Mesothelial cell of epicardium (in vitro differentiated cells): ENCODE results near the gene FBXW7. TPM values are rescaled to one million over a fixed set of nuclear protein-coding genes. Genes with fewer than 3 reads are reported as not detected.

Experiments
- DNase-seq, 2 experiments: peaks; one replicate each; pipeline ENCODE4 v3.0.0; 2021; ENCODE audit warnings: low spot score in 2 of 2; ENCODE audit not compliant: unreplicated experiment in 2 of 2
- H3K27ac Mint-ChIP-seq: 2 replicates; pipeline ENCODE4 v1.8.0; 2021; ENCODE audit warnings: mixed read lengths
- H3K27me3 Mint-ChIP-seq: 2 replicates; pipeline ENCODE4 v1.8.0; 2021; ENCODE audit warnings: low read depth, mixed read lengths
- H3K36me3 Mint-ChIP-seq: 2 replicates; pipeline ENCODE4 v1.8.0; 2021; ENCODE audit warnings: mixed read lengths
- H3K4me1 Mint-ChIP-seq: 2 replicates; pipeline ENCODE4 v1.8.0; 2021; ENCODE audit warnings: mixed read lengths
- H3K4me3 Mint-ChIP-seq: 2 replicates; pipeline ENCODE4 v1.8.0; 2021; ENCODE audit warnings: mild to moderate bottlenecking, moderate library complexity, mixed read lengths
- H3K9me3 Mint-ChIP-seq: 2 replicates; pipeline ENCODE4 v1.8.0; 2021; ENCODE audit warnings: mixed read lengths
- total RNA-seq: library from RNA; stranded (reverse); gene quantifications from 3 replicates; pipeline ENCODE4 v1.2.1, GENCODE V29; 2021
- TF ChIP-seq, protein P1 (sequence below): fragments of 200-600 bp; sonication (generic); IDR thresholded peaks from one replicate; pipeline ENCODE4 v1.5.0; 2021; ENCODE audit warnings: antibody characterized with exemption; ENCODE audit not compliant: unreplicated experiment

The FBXW7 gene
- total RNA-seq, 1 donor from 2014 or later = 46.4 TPM

GRCh38 chr4:152516156-152516555, 19.7 kb downstream of the FBXW7 start:
- Mint-ChIP-seq H3K4me1 (no peaks in the 10 kb centered on the region), H3K36me3 (peaks cover 7% of the 10 kb centered on the region), H3K27ac (no peak overlapping the region), H3K4me3 (no peak overlapping the region), H3K27me3 (no peaks in the 10 kb centered on the region), H3K9me3 (peaks cover 8% of the 10 kb centered on the region)
- TF ChIP-seq, protein P1, sequence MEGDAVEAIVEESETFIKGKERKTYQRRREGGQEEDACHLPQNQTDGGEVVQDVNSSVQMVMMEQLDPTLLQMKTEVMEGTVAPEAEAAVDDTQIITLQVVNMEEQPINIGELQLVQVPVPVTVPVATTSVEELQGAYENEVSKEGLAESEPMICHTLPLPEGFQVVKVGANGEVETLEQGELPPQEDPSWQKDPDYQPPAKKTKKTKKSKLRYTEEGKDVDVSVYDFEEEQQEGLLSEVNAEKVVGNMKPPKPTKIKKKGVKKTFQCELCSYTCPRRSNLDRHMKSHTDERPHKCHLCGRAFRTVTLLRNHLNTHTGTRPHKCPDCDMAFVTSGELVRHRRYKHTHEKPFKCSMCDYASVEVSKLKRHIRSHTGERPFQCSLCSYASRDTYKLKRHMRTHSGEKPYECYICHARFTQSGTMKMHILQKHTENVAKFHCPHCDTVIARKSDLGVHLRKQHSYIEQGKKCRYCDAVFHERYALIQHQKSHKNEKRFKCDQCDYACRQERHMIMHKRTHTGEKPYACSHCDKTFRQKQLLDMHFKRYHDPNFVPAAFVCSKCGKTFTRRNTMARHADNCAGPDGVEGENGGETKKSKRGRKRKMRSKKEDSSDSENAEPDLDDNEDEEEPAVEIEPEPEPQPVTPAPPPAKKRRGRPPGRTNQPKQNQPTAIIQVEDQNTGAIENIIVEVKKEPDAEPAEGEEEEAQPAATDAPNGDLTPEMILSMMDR = no peak
- no peak for DNase-seq

DNA sequence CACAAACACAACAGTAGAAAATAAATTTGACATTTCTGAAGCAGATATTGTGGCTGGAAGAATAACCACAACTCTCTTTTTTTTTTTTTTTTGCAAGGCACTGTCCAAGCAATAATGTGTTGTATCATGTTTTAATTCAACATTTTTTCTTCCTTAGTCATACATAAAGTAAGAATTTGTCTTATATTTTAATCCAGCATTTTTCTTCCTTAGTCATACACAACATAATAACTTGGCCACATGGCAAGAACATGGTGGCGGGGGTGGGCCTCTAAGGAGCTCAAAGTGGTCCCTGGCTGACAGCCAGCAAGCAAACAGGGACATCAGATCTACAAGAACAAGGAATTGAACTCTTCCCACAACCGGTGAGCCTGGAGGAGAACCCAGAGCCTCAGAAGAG, 20.2 kb downstream of the FBXW7 start:
- Mint-ChIP-seq H3K9me3 (peaks cover 4% of the 10 kb centered on the region), H3K4me1 (no peaks in the 10 kb centered on the region), H3K27me3 (no peaks in the 10 kb centered on the region), H3K36me3 (peaks cover 7% of the 10 kb centered on the region), H3K27ac (no peak overlapping the region), H3K4me3 (no peak overlapping the region)
- no peak for DNase-seq
- TF ChIP-seq, protein P1 = no peak

GRCh38 chr4:152514356-152514755, 21.5 kb downstream of the FBXW7 start:
- TF ChIP-seq, protein P1 = no peak
- no peak overlapping the region for H3K27ac Mint-ChIP-seq
- no peak overlapping the region for H3K4me3 Mint-ChIP-seq
- no peaks in the 10 kb centered on the region for H3K27me3 Mint-ChIP-seq
- peaks cover under 1% of the 10 kb centered on the region for H3K36me3 Mint-ChIP-seq
- no peaks in the 10 kb centered on the region for H3K9me3 Mint-ChIP-seq
- no peaks in the 10 kb centered on the region for H3K4me1 Mint-ChIP-seq
- no peak for DNase-seq

DNA sequence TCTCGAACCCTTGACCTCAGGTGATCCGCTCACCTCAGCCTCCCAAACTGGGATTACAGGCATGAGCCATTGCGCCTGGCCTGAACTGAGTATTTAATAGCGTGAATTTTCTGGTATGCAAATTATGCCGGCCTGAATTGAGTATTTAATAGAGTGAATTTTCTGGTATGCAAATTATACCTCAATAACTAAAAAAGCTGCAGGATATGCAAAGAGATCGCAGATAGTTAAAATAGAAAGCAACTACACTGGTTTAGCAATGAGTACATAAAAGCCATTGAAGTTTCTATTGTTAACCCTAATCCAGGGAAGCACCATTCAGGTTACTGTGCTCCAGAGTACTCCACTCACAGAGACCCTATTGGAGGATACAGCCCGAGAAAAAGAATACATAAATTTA, 22.8 kb downstream of the FBXW7 start:
- Mint-ChIP-seq H3K4me3 (no peak overlapping the region), H3K27ac (no peak overlapping the region), H3K9me3 (no peaks in the 10 kb centered on the region)

GRCh38 chr4:152512483-152512882, 23.4 kb downstream of the FBXW7 start:
- H3K9me3 Mint-ChIP-seq = no peaks in the 10 kb centered on the region
- H3K4me3 Mint-ChIP-seq = no peak overlapping the region
- H3K27ac Mint-ChIP-seq = no peak overlapping the region
- H3K36me3 Mint-ChIP-seq = no peaks in the 10 kb centered on the region
- H3K4me1 Mint-ChIP-seq = no peaks in the 10 kb centered on the region
- DNase-seq = no peak
- TF ChIP-seq, protein P1 = no peak
- H3K27me3 Mint-ChIP-seq = no peaks in the 10 kb centered on the region

More for the DNA sequence above, 22.8 kb downstream of the FBXW7 start:
- TF ChIP-seq, protein P1 = no peak
- no peak for DNase-seq
- no peaks in the 10 kb centered on the region for H3K36me3 Mint-ChIP-seq
- H3K27me3 Mint-ChIP-seq = no peaks in the 10 kb centered on the region
- no peaks in the 10 kb centered on the region for H3K4me1 Mint-ChIP-seq
